IMR-90 (cell line): ENCODE data around the gene PET100. TPM values are rescaled to one million over a fixed set of nuclear protein-coding genes. Genes with fewer than 3 reads are reported as not detected.

Experiments
- ATAC-seq: fragments of 200-7000 bp; cut with Tn5 transposase; 2 replicates; pipeline ENCODE4 v1.9.1; 2020; ENCODE audit warnings: low read depth, mild to moderate bottlenecking, moderate library complexity
- BruUV-seq: library from RNA; stranded (reverse); fragments of 400-500 nt; replicated peaks from 2 replicates; lab custom pipeline; 2021; lab: Mats Ljungman, UMichigan
- CTCF ChIA-PET: fragments of 300-600 bp; formaldehyde crosslinking; extraction: SDS; loops from one replicate; lab custom pipeline; 2021; ENCODE audit warnings: antibody characterized with exemption; lab: Yijun Ruan, JAX
- POLR2A ChIA-PET: fragments of 300-600 bp; sonication (Branson Sonifier 250); formaldehyde crosslinking; loops from one replicate; lab custom pipeline; 2022; ENCODE audit warnings: antibody characterized with exemption; ENCODE audit not compliant: unreplicated experiment; lab: Charles Lee
- DNase-seq: peaks from one replicate; pipeline ENCODE4 v3.0.0; 2013
- H2AFZ ChIP-seq: replicated peaks from 2 replicates; pipeline ENCODE3; 2013; ENCODE audit warnings: low read length, mild to moderate bottlenecking; ENCODE audit not compliant: poor library complexity
- H2AK5ac ChIP-seq: 2 replicates; pipeline ENCODE4 v1.6.1; 2013; ENCODE audit warnings: low read depth, low read length, inconsistent platforms
- H2AK9ac ChIP-seq: replicated peaks from 2 replicates; pipeline ENCODE3; 2013; ENCODE audit warnings: mild to moderate bottlenecking, low read depth, low read length, moderate library complexity; ENCODE audit not compliant: poor library complexity
- H2BK120ac ChIP-seq: 2 replicates; pipeline ENCODE4 v1.6.1; 2013; ENCODE audit warnings: low read depth, low read length, inconsistent platforms
- H2BK15ac ChIP-seq: 3 replicates; pipeline ENCODE4 v1.6.1; 2013; ENCODE audit warnings: low read depth, low read length, inconsistent platforms
- H2BK20ac ChIP-seq: 2 replicates; pipeline ENCODE4 v1.6.1; 2013; ENCODE audit warnings: low read depth, mild to moderate bottlenecking, inconsistent platforms, low read length, moderate library complexity
- H2BK5ac ChIP-seq: 2 replicates; pipeline ENCODE4 v1.6.1; 2013; ENCODE audit warnings: mild to moderate bottlenecking, low read depth, low read length, inconsistent platforms; ENCODE audit not compliant: poor library complexity, severe bottlenecking
- H3K14ac ChIP-seq: replicated peaks from 2 replicates; pipeline ENCODE4 v1.6.1; 2013; ENCODE audit warnings: low read depth, low read length, inconsistent platforms
- H3K18ac ChIP-seq: 2 replicates; pipeline ENCODE4 v1.6.1; 2013; ENCODE audit warnings: low read depth, low read length, control low read depth
- H3K23ac ChIP-seq: 2 replicates; pipeline ENCODE4 v1.6.1; 2013; ENCODE audit warnings: low read depth, low read length, inconsistent platforms
- H3K27ac ChIP-seq: 2 replicates; pipeline ENCODE4 v1.5.1; 2013; ENCODE audit warnings: mild to moderate bottlenecking, control low read depth, low read length; ENCODE audit not compliant: insufficient read depth
- H3K27me3 ChIP-seq: 2 replicates; pipeline ENCODE4 v1.6.1; 2013; ENCODE audit warnings: low read length; ENCODE audit not compliant: control insufficient read depth, insufficient read depth
- H3K36me3 ChIP-seq: 2 replicates; pipeline ENCODE4 v1.6.1; 2013; ENCODE audit warnings: low read length, mixed read lengths; ENCODE audit not compliant: control insufficient read depth, insufficient read depth
- H3K4ac ChIP-seq: 2 replicates; pipeline ENCODE4 v1.6.1; 2013; ENCODE audit warnings: low read depth, low read length, inconsistent platforms
- H3K4me1 ChIP-seq: 2 replicates; pipeline ENCODE4 v1.6.1; 2013; ENCODE audit warnings: low read length, mixed read lengths; ENCODE audit not compliant: control insufficient read depth, insufficient read depth
- H3K4me2 ChIP-seq: 2 replicates; pipeline ENCODE4 v1.6.1; 2013; ENCODE audit warnings: low read depth, mild to moderate bottlenecking, control low read depth, low read length, moderate library complexity
- H3K4me3 ChIP-seq: 2 replicates; pipeline ENCODE4 v1.5.1; 2013; ENCODE audit warnings: low read depth, mild to moderate bottlenecking, control low read depth, low read length, moderate library complexity; ENCODE audit not compliant: insufficient read depth
- H3K56ac ChIP-seq: 2 replicates; pipeline ENCODE4 v1.6.1; 2013; ENCODE audit warnings: low read length, inconsistent platforms; ENCODE audit not compliant: insufficient read depth; ENCODE audit errors: extremely low read depth
- H3K79me1 ChIP-seq, 2 experiments: 2 replicates each; pipeline ENCODE4 v1.6.1; 2013; ENCODE audit warnings: low read length in 2 of 2, inconsistent platforms in 1 of 2, low read depth in 1 of 2
- H3K9ac ChIP-seq: 2 replicates; pipeline ENCODE4 v1.6.1; 2013; ENCODE audit warnings: low read depth, low read length, control low read depth
- H3K9me1 ChIP-seq: 2 replicates; pipeline ENCODE4 v1.6.1; 2013; ENCODE audit warnings: low read length, inconsistent platforms; ENCODE audit not compliant: insufficient read depth
- H3K9me3 ChIP-seq: 2 replicates; pipeline ENCODE4 v1.6.1; 2013; ENCODE audit warnings: low read length; ENCODE audit not compliant: control insufficient read depth, insufficient read depth
- H4K20me1 ChIP-seq: 2 replicates; pipeline ENCODE4 v1.6.1; 2013; ENCODE audit warnings: low read length, inconsistent platforms; ENCODE audit not compliant: insufficient read depth
- H4K5ac ChIP-seq: 2 replicates; pipeline ENCODE4 v1.6.1; 2013; ENCODE audit warnings: mild to moderate bottlenecking, low read depth, low read length, control low read depth
- H4K8ac ChIP-seq, 2 experiments: 2 replicates each; pipeline ENCODE4 v1.6.1; 2013; ENCODE audit warnings: low read depth in 2 of 2, low read length in 2 of 2, control low read depth in 1 of 2, inconsistent platforms in 1 of 2
- H4K91ac ChIP-seq: 2 replicates; pipeline ENCODE4 v1.6.1; 2013; ENCODE audit warnings: low read depth, low read length, inconsistent platforms; ENCODE audit not compliant: insufficient read depth
- BHLHE40 ChIP-seq: fragments of 150-350 bp; IDR thresholded peaks from 2 replicates; pipeline ENCODE4 v1.6.1; 2016; ENCODE audit warnings: mild to moderate bottlenecking, low read depth, low read length
- CEBPB ChIP-seq: IDR thresholded peaks from 2 replicates; pipeline ENCODE4 v1.6.1; 2012; ENCODE audit warnings: low read depth, low read length, improper control_type of control experiment
- CHD1 ChIP-seq: IDR thresholded peaks from 2 replicates; pipeline ENCODE4 v1.6.1; 2012; ENCODE audit warnings: low read depth, low read length, improper control_type of control experiment
- ELK1 ChIP-seq: fragments of 150-350 bp; IDR thresholded peaks from 2 replicates; pipeline ENCODE4 v1.6.1; 2016; ENCODE audit warnings: low read depth, mild to moderate bottlenecking, low read length, moderate library complexity, borderline replicate concordance
- FOS ChIP-seq: fragments of 150-350 bp; IDR thresholded peaks from 2 replicates; pipeline ENCODE4 v1.6.1; 2016; ENCODE audit warnings: low read depth, low read length
- MAFK ChIP-seq: IDR thresholded peaks from 2 replicates; pipeline ENCODE4 v1.6.1; 2012; ENCODE audit warnings: low read depth, low read length, improper control_type of control experiment
- MXI1 ChIP-seq: IDR thresholded peaks from 2 replicates; pipeline ENCODE4 v1.6.1; 2012; ENCODE audit warnings: low read depth, mild to moderate bottlenecking, low read length, moderate library complexity, borderline replicate concordance
- RCOR1 ChIP-seq: IDR thresholded peaks from 2 replicates; pipeline ENCODE4 v1.6.1; 2012; ENCODE audit warnings: mild to moderate bottlenecking, low read length, improper control_type of control experiment; ENCODE audit not compliant: insufficient replicate concordance
- RFX5 ChIP-seq: IDR thresholded peaks from 2 replicates; pipeline ENCODE4 v1.8.0; 2012; ENCODE audit warnings: low read depth, mild to moderate bottlenecking, low read length, moderate library complexity
- SMC3 ChIP-seq: fragments of 150-350 bp; IDR thresholded peaks from 2 replicates; pipeline ENCODE4 v1.6.1; 2016; ENCODE audit warnings: low read depth, mild to moderate bottlenecking, antibody characterized with exemption, low read length, moderate library complexity
- WGBS, 2 experiments: methylation state at CpG; one replicate each; pipeline versions ENCODE4 v1.1.5 to v1.1.7; 2013; ENCODE audit warnings: missing lambda C conversion rate in 2 of 2; ENCODE audit not compliant: insufficient read length in 1 of 2; ENCODE audit errors: extremely low coverage in 2 of 2; 5-methylcytosine and 5-hydroxymethylcytosine counted together
- dilution Hi-C: fragments of 300-500 bp; cut with HindIII; formaldehyde crosslinking; loops from one replicate; pipeline ENCODE4 v1.14.3; 2018; ENCODE audit warnings: low sequenced_read_pairs; ENCODE audit not compliant: unreplicated experiment
- in situ Hi-C: fragments of 300-500 bp; cut with MboI; formaldehyde crosslinking; loops from 3 replicates; pipeline ENCODE4 v1.14.3; 2019; ENCODE audit warnings: low sequenced_read_pairs, inconsistent platforms, mixed read lengths
- intact Hi-C: fragments of 100-400 bp; cut with micrococcal nuclease; formaldehyde crosslinking; loops from 2 replicates; pipeline ENCODE4 v1.10.0; 2022
- polyA plus RNA-seq, 3 experiments: library from polyadenylated mRNA; depleted of rRNA; stranded (reverse); fragments of >200 nt; gene quantifications; 2 replicates each; pipeline ENCODE4 v1.2.3, GENCODE V29; 2012; ENCODE audit warnings: low replicate concordance in 1 of 3
- total RNA-seq: library from RNA; depleted of rRNA; stranded (reverse); fragments of >200 nt; gene quantifications from 2 replicates; pipeline ENCODE4 v1.2.3, GENCODE V29; 2012

Gene PET100
- total and polyA plus RNA-seq, 2 of the 4 experiments (the other 2 are of a cell fraction) = 1.4 to 31.4 TPM

GRCh38 chr19:7636317-7636690 is 6.7 kb downstream of the PET100 start:
- in situ Hi-C loops (no loop called here), intact Hi-C loops (no loop called here), dilution Hi-C loops (no loop called here)
- Histone ChIP-seq H3K4ac (no peak overlapping the region), H3K36me3 (peaks cover 4% of the 10 kb centered on the region; the same call in 1 of the 2 replicates), H4K20me1 (peaks cover 5% of the 10 kb centered on the region; the same call in 1 of the 2 replicates), H4K8ac (no peak overlapping the region; a peak in 1 of 4 replicates), H4K91ac (no peak overlapping the region), H2AK9ac (peak overlapping the region; percentile 76), H4K5ac (no peak overlapping the region; the same call in 1 of the 2 replicates), H3K9ac (no peak overlapping the region), H3K9me1 (peaks cover 12% of the 10 kb centered on the region), H3K9me3 (no peaks in the 10 kb centered on the region), H2AK5ac (no peak overlapping the region), H2BK20ac (no peak overlapping the region), H3K56ac (no peak overlapping the region), H3K79me1 (no peaks in the 10 kb centered on the region), H3K14ac (no peak overlapping the region), H3K27me3 (peaks cover 14% of the 10 kb centered on the region; the same call in 1 of the 2 replicates), H3K27ac (no peak overlapping the region), H2BK120ac (no peak overlapping the region), H2AFZ (peak overlapping the region; percentile 82), H3K4me1 (no peaks in the 10 kb centered on the region), H3K4me3 (no peak overlapping the region), H2BK5ac (no peak overlapping the region), H2BK15ac (no peak overlapping the region), H3K23ac (no peak overlapping the region), H3K4me2 (no peak overlapping the region), H3K18ac (no peak overlapping the region)
- 69% methylated on average over 12 of the region's 16 CpGs; no CpG with 5 or more reads in 1 of the 2 experiments for WGBS, 2 experiments
- ATAC-seq = no peak
- DNase-seq = no peak
- no peak for TF ChIP-seq ELK1
- no peak for TF ChIP-seq CHD1
- no peak for TF ChIP-seq CEBPB
- TF ChIP-seq RFX5 = no peak
- TF ChIP-seq FOS = no peak
- no peak for TF ChIP-seq SMC3
- no peak for TF ChIP-seq MXI1
- TF ChIP-seq BHLHE40 = no peak
- no peak for TF ChIP-seq RCOR1
- TF ChIP-seq MAFK = no peak
- ChIA-PET POLR2A (no interaction called here), CTCF (interaction anchor here (1.1 kb wide), 1 partner anchor 68 kb away, joined by 4 read pairs; no protein-coding TSS in a partner anchor)
- no TSS peak for BruUV-seq
